Activated T-helper 1 cell treated with anti-CD3 and anti-CD28 coated beads, Interleukin-2, amount 50 U/mL, for 16 hours (primary cell): ENCODE measurements around the gene FILIP1L.
"Not testable (repeated sequence)": the region's sequence is repeated elsewhere in the genome, so short reads cannot be mapped to it uniquely, and the experiment has no call there.

ENCODE experiments used
- DNase-seq, 2 donors: peaks; one replicate each; pipeline ENCODE4 v3.0.0-alpha.2; 2020; ENCODE audit warnings: low read depth in 1 of 2, low spot score in 1 of 2

The FILIP1L gene

DNA sequence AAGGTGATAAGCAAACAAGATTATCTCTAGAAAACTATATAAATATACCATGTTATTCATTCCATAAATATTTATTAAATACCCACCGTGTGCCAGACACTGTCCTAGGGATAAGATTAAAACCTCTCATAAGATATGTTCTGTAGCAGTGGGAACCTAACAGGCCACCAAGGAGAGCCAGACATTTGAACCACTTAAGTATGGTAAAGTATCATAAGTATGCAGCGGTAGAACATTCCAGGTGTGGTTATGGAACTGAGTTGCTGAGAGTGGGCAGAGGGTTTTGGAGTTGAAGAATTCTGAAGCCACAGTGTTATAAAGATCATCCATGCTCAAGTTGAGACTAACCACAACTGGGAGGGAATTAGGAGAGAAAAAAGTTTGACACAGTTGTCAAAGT lies 14.7 kb downstream of the FILIP1L start:
- DNase-seq: no peak

DNA sequence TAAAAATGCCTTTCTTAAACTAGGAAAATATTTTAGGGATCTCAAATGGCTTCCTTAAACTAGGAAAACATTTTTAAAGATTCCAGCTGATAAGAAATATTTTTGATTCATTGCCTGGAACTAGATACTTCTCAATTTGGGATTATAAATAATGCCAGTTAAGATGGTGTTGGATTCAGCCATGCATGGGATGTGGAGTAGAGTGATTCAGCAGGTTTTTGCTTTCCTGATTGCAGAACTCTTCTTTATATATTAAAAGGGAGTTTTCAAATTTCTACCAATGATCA lies 15.6 kb downstream of the FILIP1L start:
- DNase-seq: no peak

- no peak for DNase-seq
Observed at GRCh38 chr3:100097919-100098783, 16.1 kb downstream of the FILIP1L start.

DNA sequence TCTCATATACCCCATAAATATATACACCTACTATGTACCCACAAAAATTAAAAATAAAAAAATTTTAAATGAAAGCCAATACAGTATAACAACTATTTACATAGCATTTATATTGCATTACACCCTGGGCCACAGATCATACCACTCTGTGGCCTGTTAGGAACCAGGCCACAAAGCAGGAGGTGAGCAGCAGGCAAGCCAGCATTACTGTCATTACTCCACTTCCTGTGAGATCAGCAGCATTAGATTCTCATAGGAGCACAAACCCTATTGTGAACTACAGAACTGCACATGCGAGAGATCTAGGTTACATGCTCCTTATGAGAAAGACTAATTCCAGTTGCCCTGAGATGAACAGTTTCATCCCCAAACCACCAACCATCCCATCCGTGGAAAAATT lies 17.4 kb downstream of the FILIP1L start:
- no peak for DNase-seq

GRCh38 chr3:100096286-100096685 lies 18.0 kb downstream of the FILIP1L start:
- DNase-seq: not testable (repeated sequence)

- no peak for DNase-seq
Observed at GRCh38 chr3:100093831-100094230, 20.5 kb downstream of the FILIP1L start.

- no peak for DNase-seq
Observed at GRCh38 chr3:100090669-100091005, 23.7 kb downstream of the FILIP1L start.

DNA sequence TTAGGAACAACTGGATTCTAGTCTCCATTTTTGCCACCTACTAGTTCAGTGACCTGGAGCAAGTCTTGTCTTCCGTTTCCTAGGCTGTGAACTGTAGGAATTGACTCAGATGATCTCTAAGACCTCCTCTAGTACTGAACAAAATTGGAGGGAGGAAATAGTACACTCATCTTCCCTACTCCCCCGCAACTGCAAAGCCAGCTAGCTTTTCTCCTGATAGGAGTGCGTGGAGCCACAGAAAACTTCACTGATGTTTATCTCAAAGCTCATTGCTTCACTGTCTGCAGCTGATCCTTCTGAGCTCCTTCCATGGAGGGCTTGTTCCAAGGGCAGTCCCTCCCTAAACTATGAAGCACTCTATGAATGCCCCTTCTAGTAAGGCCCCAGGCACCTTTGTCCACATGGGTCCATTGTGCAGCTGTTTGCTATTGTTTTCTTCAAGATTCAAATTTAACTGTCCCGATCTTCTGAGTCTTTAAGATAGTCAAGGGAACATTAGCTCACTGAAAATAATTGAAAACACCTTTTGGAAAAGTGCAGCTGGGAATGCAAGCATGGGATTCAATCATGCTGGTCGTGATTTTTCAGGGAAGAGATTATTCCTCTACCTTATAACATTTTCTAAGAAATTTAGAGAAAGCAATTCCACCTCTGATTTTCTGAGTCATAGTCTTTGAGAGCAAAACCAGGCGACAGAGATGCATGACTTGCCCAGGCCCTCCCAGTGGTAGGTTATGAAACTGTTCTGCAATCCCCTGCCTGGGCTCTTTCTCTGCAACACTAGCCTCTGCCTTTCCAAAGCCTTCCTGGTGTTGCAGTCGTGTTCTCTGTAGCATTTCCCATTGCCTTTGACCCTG lies 24.3 kb downstream of the FILIP1L start:
- DNase-seq: no peak

GRCh38 chr3:100088735-100089368 lies 25.4 kb downstream of the FILIP1L start:
- no peak for DNase-seq

GRCh38 chr3:100087198-100087597 lies 27.1 kb downstream of the FILIP1L start:
- DNase-seq: no peak

- no peak for DNase-seq
Observed at GRCh38 chr3:100086401-100086800, 27.9 kb downstream of the FILIP1L start.

- no peak for DNase-seq
Observed at GRCh38 chr3:100084100-100084806, 30.0 kb downstream of the FILIP1L start.

- DNase-seq: no peak
Observed at GRCh38 chr3:100083209-100083608, 31.1 kb downstream of the FILIP1L start.

DNA sequence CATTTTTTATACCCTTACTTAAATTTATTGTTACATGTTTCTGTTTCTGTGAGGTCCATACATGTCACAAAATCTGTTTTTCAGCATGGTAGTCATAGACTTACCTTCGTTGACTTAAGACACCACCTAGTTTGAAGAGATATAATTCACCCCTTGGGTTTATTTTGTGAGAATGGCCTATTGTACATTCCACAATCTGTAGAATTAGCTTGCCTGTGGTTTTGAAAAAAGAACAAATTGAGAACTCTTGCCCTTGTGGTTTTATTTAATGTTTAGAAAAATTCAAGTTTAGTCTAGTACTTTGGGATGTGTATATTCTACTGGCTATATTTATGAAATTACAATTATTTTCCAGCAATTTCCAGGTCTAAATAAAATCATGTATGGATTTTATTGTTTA lies 31.6 kb downstream of the FILIP1L start:
- no peak for DNase-seq

DNA sequence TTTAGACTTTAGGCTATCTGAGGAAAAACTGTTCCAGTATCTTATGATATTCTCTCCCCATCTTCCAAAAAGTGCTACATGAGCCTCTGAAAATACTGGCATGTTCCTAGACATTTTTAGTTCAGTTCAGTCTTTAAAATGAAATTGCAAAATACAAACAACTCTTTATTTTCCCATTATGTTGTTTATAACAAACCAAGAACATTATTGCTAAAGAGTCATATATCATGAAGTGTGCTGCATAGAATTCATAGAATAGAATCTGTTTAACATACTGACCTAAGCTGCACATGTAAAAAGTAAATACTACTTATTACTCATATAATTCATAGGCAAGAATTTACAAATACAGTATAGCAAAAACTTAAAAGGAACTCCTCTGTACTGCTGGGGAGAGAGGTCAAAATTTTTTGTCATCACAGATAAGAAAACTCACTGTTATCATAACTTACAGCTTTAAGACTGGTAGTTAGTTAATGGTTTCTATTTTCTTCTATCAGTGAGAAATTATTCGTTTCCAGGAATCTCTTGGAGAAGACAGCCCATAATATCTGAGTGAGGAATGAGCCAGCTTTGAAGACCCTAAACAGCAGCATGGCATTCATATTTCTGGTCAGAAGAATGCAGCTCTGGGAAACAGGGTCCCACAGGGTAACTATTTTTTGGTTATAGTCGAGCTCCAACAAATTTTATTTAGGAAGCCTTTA lies 32.2 kb downstream of the FILIP1L start:
- DNase-seq: no peak

DNA sequence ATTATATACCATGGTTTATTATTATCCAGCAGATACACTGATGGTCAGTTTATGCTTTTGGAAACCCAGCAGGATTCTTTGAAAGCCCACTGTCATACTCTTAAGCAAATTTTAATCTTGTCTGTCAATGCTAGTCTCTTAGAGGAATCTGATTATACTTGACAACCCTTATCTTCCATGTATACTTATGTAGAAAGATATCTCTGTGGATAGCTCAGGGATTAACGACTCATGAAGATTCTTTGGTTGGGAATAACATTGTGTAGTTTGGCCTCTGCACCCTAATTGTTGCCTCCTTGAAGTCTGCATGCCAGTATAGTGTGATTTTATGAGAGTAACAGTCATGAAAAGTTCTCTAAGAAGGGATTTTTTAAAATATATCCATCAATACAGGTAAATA lies 33.0 kb downstream of the FILIP1L start:
- DNase-seq: no peak

GRCh38 chr3:100080573-100080972 lies 33.7 kb downstream of the FILIP1L start:
- no peak for DNase-seq

DNA sequence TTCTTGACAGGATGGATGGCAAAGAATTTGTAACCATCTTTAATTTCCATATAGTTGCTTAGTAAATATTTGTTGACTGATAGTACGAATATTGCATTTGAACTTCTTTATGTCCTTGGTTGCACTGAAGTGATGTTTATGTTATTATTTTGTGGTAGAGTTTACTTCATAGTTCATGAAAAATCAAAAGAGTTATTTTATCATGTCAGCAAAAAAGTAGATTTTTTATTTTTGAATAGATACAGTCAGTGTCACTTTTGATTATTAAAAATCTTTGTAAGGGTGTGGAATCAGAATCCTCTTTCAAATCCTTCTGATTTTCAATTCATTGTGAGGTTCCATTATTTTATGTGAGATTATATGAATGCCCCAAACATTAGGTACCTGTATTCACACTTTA lies 35.0 kb downstream of the FILIP1L start:
- no peak for DNase-seq

GRCh38 chr3:100076731-100077529 lies 37.4 kb downstream of the FILIP1L start:
- no peak for DNase-seq
